ENCODE data around the gene FLYWCH2. TPM values are rescaled to one million over a fixed set of nuclear protein-coding genes. Genes with fewer than 3 reads are reported as not detected.

FLYWCH2 gene
- total and polyA plus RNA-seq, 9 of the 15 experiments (the other 6 are each of a cell fraction or from before 2014, with no cell fraction given) = 0.70 to 55.5 (median 7.6) TPM

- TF ChIP-seq MGA (IDR thresholded peaks at IDR 0.05) = peak; percentile 57
- TF ChIP-seq PHF21A (IDR thresholded peaks at IDR 0.05; ENCODE audit: borderline replicate concordance, low read depth) = peak; percentile 81; the same call in 1 of the 2 replicates
- no peak for TF ChIP-seq FOXJ3 (CRISPR knock-in tag; IDR thresholded peaks at IDR 0.05)
- no peak for TF ChIP-seq E2F1 (CRISPR knock-in tag; IDR thresholded peaks at IDR 0.05)
- no peak for TF ChIP-seq E2F5 (CRISPR knock-in tag; IDR thresholded peaks at IDR 0.05)
- TF ChIP-seq ZBTB1 (CRISPR knock-in tag; IDR thresholded peaks at IDR 0.05; ENCODE audit: borderline replicate concordance, low read depth) = peak; percentile 75; the same call in 1 of the 2 replicates
- TF ChIP-seq PTTG1 (tag; IDR thresholded peaks at IDR 0.05; ENCODE audit: low read depth) = 0 out of 2 replicates have a peak, but pooled peaks have one; percentile 19
- TF ChIP-seq ZNF830 (CRISPR knock-in tag; IDR thresholded peaks at IDR 0.05) = peak; percentile 83
- peak; percentile 77 to 89; a peak in 3 of 4 replicates for TF ChIP-seq ETV6 (IDR thresholded peaks at IDR 0.05; ENCODE audit: borderline replicate concordance in 1 of 2, low read depth in 2 of 2, low read length in 1 of 2)
- TF ChIP-seq ETV6 (CRISPR knock-in tag; IDR thresholded peaks at IDR 0.05; ENCODE audit: borderline replicate concordance) = no peak
- TF ChIP-seq PHF8 (IDR thresholded peaks at IDR 0.05; ENCODE audit: borderline replicate concordance, low read length) = peak; percentile 94
Measured at GRCh38 chr16:2867987-2868789, 14.8 kb upstream of the FLYWCH2 start (continued).
